ENCODE data around the gene FBXL7. TPM values are rescaled to one million over a fixed set of nuclear protein-coding genes. Genes with fewer than 3 reads are reported as not detected.

Gene FBXL7
- total and polyA plus RNA-seq, 2 donors (not counting 1 experiment from before 2014, with no cell fraction given): not detected

DNA sequence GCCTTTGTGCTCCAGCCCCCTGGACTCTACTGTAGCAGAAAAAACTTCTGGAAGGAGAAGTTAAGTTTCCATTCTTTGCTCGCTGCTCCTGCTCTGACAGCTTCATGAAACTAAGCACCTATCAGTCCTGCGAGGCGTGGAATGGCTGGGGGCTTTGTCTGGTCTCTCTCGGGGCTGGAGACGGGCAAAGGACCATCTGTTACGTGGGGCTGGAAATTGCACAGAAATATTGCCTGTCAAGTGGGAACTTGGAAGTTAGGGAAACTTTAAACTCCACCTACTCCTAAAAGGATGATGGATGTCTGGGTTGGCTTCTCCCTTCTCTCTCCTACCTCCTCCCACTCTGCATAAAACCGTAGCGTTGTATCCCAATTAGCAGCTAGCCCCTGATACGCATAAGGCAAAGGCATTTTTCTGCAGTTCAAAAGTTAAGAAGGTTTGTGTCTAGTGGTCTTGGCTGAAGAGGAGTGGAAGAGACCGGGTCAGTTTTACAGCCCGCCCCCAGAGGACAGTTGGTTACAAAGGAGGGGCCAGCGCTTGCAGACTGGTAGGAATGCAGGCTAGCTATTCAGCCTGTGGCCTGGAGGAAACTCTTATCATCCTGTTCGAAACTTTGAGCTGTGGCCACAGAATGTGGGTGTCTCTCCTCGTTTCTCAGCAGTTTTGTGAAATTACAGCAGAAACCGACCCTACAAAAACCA, 1.3 kb downstream of the FBXL7 start:
- no peak overlapping the region for H3K27ac ChIP-seq (ENCODE audit: low read length in 2 of 2)
- no peaks in the 10 kb centered on the region for H3K36me3 ChIP-seq (replicated peaks in 1 of 2; ENCODE audit: control extremely low read depth in 1 of 2, control insufficient read depth in 1 of 2, extremely low read depth in 1 of 2, insufficient read depth in 2 of 2, low read length in 1 of 2)
- no peaks in the 10 kb centered on the region for H3K4me1 ChIP-seq (ENCODE audit: control insufficient read depth in 2 of 2, insufficient read depth in 2 of 2, low read length in 2 of 2)
- peaks cover 0 to 23% (median 7%) of the 10 kb centered on the region in 4 experiments for H3K27me3 ChIP-seq (replicated peaks in 1 of 4; ENCODE audit: control extremely low read depth in 1 of 4, control insufficient read depth in 3 of 4, insufficient read depth in 4 of 4, low read length in 3 of 4)
- H3K79me2 ChIP-seq (ENCODE audit: control insufficient read depth, insufficient read depth, low read length): no peaks in the 10 kb centered on the region
- ATAC-seq (ENCODE audit: low read depth) (no peak), DNase-seq (no peak)
- no peak overlapping the region for H2AFZ ChIP-seq (ENCODE audit: insufficient read depth, low read depth, low read length, poor library complexity, severe bottlenecking)
- 4% methylated on average over 5 of the region's 15 CpGs for WGBS (ENCODE audit: insufficient coverage)
- no peaks in the 10 kb centered on the region for H3K4me1 Mint-ChIP-seq
- intact Hi-C loops (cut with micrococcal nuclease): no loop called here
- peaks cover 45% of the 10 kb centered on the region for H3K27me3 Mint-ChIP-seq
- ChIA-PET CTCF (no interaction called here), POLR2A (no interaction called here)
- H3K9me3 ChIP-seq (ENCODE audit: control extremely low read depth in 1 of 3, control insufficient read depth in 2 of 3, insufficient read depth in 1 of 3, low read length in 2 of 3): peaks cover 0 to 4% (median 0%) of the 10 kb centered on the region in 3 donors
- no peak overlapping the region for H3K4me3 Mint-ChIP-seq
- H3K4me2 ChIP-seq (replicated peaks; ENCODE audit: low read depth, low read length, poor library complexity, severe bottlenecking): no peak overlapping the region
- H3K9ac ChIP-seq (ENCODE audit: low read length): no peak overlapping the region
- TF ChIP-seq, protein P1, sequence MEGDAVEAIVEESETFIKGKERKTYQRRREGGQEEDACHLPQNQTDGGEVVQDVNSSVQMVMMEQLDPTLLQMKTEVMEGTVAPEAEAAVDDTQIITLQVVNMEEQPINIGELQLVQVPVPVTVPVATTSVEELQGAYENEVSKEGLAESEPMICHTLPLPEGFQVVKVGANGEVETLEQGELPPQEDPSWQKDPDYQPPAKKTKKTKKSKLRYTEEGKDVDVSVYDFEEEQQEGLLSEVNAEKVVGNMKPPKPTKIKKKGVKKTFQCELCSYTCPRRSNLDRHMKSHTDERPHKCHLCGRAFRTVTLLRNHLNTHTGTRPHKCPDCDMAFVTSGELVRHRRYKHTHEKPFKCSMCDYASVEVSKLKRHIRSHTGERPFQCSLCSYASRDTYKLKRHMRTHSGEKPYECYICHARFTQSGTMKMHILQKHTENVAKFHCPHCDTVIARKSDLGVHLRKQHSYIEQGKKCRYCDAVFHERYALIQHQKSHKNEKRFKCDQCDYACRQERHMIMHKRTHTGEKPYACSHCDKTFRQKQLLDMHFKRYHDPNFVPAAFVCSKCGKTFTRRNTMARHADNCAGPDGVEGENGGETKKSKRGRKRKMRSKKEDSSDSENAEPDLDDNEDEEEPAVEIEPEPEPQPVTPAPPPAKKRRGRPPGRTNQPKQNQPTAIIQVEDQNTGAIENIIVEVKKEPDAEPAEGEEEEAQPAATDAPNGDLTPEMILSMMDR (IDR thresholded peaks at IDR 0.05): no peak
- no peak for TF ChIP-seq EZH2 (IDR thresholded peaks at IDR 0.05; ENCODE audit: borderline replicate concordance, insufficient read depth, low read depth, low read length, poor library complexity, severe bottlenecking)
- no peak overlapping the region for H3K27ac Mint-ChIP-seq
- H3K4me3 ChIP-seq (ENCODE audit: control extremely low read depth in 1 of 5, extremely low read depth in 1 of 5, insufficient read depth in 1 of 5, low read depth in 2 of 5, low read length in 4 of 5): no peak overlapping the region
- no peaks in the 10 kb centered on the region for H3K9me3 Mint-ChIP-seq (ENCODE audit: insufficient read depth)
- no peaks in the 10 kb centered on the region for H4K20me1 ChIP-seq (ENCODE audit: control insufficient read depth, insufficient read depth, low read length, poor library complexity, severe bottlenecking)

DNA sequence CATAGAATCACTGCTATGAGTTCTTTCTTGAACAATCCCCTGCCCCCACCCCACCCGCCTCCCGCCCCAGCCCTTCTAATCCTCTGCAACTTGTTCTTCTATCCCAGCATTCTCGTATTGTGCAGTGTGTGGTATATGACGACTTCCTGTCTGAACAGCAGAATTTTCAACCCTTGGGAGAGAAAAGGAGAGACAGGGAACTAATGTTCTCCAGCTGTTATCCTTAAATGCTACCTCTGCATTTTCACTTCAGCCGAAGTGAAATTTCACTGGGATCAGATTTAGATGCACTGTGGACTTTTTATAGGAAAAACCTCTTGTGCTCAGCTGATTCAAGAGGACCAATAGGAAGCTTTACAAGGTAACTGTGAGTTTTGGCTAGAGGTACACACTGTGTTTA, 2.2 kb downstream of the FBXL7 start:
- Histone ChIP-seq H3K4me1 (ENCODE audit: control insufficient read depth in 2 of 2, insufficient read depth in 2 of 2, low read length in 2 of 2) (no peaks in the 10 kb centered on the region), H3K27me3 (replicated peaks in 1 of 4; ENCODE audit: control extremely low read depth in 1 of 4, control insufficient read depth in 3 of 4, insufficient read depth in 4 of 4, low read length in 3 of 4) (peaks cover 0 to 23% (median 7%) of the 10 kb centered on the region in 4 experiments), H3K36me3 (replicated peaks in 1 of 2; ENCODE audit: control extremely low read depth in 1 of 2, control insufficient read depth in 1 of 2, extremely low read depth in 1 of 2, insufficient read depth in 2 of 2, low read length in 1 of 2) (no peaks in the 10 kb centered on the region), H4K20me1 (ENCODE audit: control insufficient read depth, insufficient read depth, low read length, poor library complexity, severe bottlenecking) (no peaks in the 10 kb centered on the region), H3K27ac (ENCODE audit: low read length in 2 of 2) (no peak overlapping the region), H3K9ac (ENCODE audit: low read length) (no peak overlapping the region), H3K4me3 (ENCODE audit: control extremely low read depth in 1 of 5, extremely low read depth in 1 of 5, insufficient read depth in 1 of 5, low read depth in 2 of 5, low read length in 4 of 5) (no peak overlapping the region), H2AFZ (ENCODE audit: insufficient read depth, low read depth, low read length, poor library complexity, severe bottlenecking) (no peak overlapping the region), H3K9me3 (ENCODE audit: control extremely low read depth in 1 of 3, control insufficient read depth in 2 of 3, insufficient read depth in 1 of 3, low read length in 2 of 3) (peaks cover 0 to 4% (median 0%) of the 10 kb centered on the region in 3 donors), H3K79me2 (ENCODE audit: control insufficient read depth, insufficient read depth, low read length) (no peaks in the 10 kb centered on the region), H3K4me2 (replicated peaks; ENCODE audit: low read depth, low read length, poor library complexity, severe bottlenecking) (no peak overlapping the region)
- POLR2A ChIA-PET: no interaction called here
- TF ChIP-seq, protein P1 (IDR thresholded peaks at IDR 0.05): no peak
- no peak for TF ChIP-seq EZH2 (IDR thresholded peaks at IDR 0.05; ENCODE audit: borderline replicate concordance, insufficient read depth, low read depth, low read length, poor library complexity, severe bottlenecking)
- no peak for ATAC-seq (ENCODE audit: low read depth)
- Mint-ChIP-seq H3K27me3 (peaks cover 45% of the 10 kb centered on the region), H3K4me3 (no peak overlapping the region), H3K4me1 (no peaks in the 10 kb centered on the region), H3K9me3 (ENCODE audit: insufficient read depth) (no peaks in the 10 kb centered on the region), H3K27ac (no peak overlapping the region)
- intact Hi-C loops (cut with micrococcal nuclease): no loop called here
- CTCF ChIA-PET: no interaction called here
- DNase-seq: no peak
- WGBS (ENCODE audit: insufficient coverage): no CpG with 5 or more reads among the region's 5 CpGs

Measured in B cell (primary cell).